Psoas muscle (tissue), 8 donors: ENCODE measurements around the gene RPS6KA2. TPM values are rescaled to one million over a fixed set of nuclear protein-coding genes. Genes with fewer than 3 reads are reported as not detected.
"Not testable (repeated sequence)": the region's sequence is repeated elsewhere in the genome, so short reads cannot be mapped to it uniquely, and the experiment has no call there.

Experiments used
- ATAC-seq, 4 donors: fragments of 200-7000 bp; cut with Tn5 transposase; one replicate each; pipeline ENCODE4 v1.9.1; 2020; ENCODE audit warnings: moderate library complexity in 3 of 4, mild to moderate bottlenecking in 2 of 4
- DNase-seq, 2 donors: peaks; one replicate each; pipeline ENCODE4 v3.0.0-alpha.2; 2020
- H3K27ac ChIP-seq: fragments of 200-600 bp; one replicate; pipeline ENCODE4 v1.8.0; 2022
- H3K27me3 ChIP-seq, 3 donors: fragments of 200-600 bp in 1 of 3; one replicate each; pipeline versions ENCODE4 v1.6.1 to v1.8.0; 2013 to 2022; ENCODE audit warnings: low read length in 2 of 3, mild to moderate bottlenecking in 2 of 3, moderate library complexity in 1 of 3; ENCODE audit not compliant: insufficient read depth in 3 of 3
- H3K36me3 ChIP-seq, 2 donors: fragments of 200-600 bp in 1 of 2; one replicate each; pipeline versions ENCODE4 v1.6.1 to v1.8.0; 2013 to 2022; ENCODE audit warnings: low read depth in 1 of 2, mild to moderate bottlenecking in 1 of 2, moderate library complexity in 1 of 2; ENCODE audit not compliant: insufficient read depth in 1 of 2
- H3K4me1 ChIP-seq: fragments of 200-600 bp; one replicate; pipeline ENCODE4 v1.8.0; 2022
- H3K4me3 ChIP-seq: fragments of 200-600 bp; one replicate; pipeline ENCODE4 v1.8.0; 2022; ENCODE audit warnings: mild to moderate bottlenecking
- H3K9me3 ChIP-seq: fragments of 200-600 bp; one replicate; pipeline ENCODE4 v1.8.0; 2022
- CTCF ChIP-seq: fragments of 200-600 bp; IDR thresholded peaks from one replicate; pipeline ENCODE4 v1.8.0; 2022; ENCODE audit warnings: antibody characterized with exemption
- WGBS, 3 donors: extraction: QIAGEN DNeasy Blood & Tissue Kit; methylation state at CpG; one replicate each; pipeline versions ENCODE4 v1.1.6 to v1.1.7; 2013; 5-methylcytosine and 5-hydroxymethylcytosine counted together
- intact Hi-C, 2 donors: fragments of 100-400 bp; cut with DNase I; formaldehyde crosslinking; loops; one replicate each; pipeline versions ENCODE4 v1.11.0 to v1.14.2; 2022
- polyA plus RNA-seq, 3 donors: library from polyadenylated mRNA; stranded (reverse); fragments of 200-250 nt; gene quantifications; one replicate each; pipeline ENCODE4 v1.2.3, GENCODE V29; 2013
- total RNA-seq, 4 donors: library from RNA; stranded (reverse); fragmentation: NEBNext Ultra II Directional in 2 of 4; extraction: Animal tissue kit (Norgen Biotek cat#: 25700) in 2 of 4; gene quantifications; one replicate each; pipeline versions ENCODE4 v1.2.1 to v1.2.4, GENCODE V29; 2021 to 2023
- donor health status: healthy with polysubstance abuse.
- donor health status: DM: no; HTN: no; CAD: no; lungs with moderate emphysema.
- donor health status: Bipolar disorder and iron deficiency.
- donor health status: healthy.
- donor health status: DM: yes; HTN: yes; CAD: no.
- donor health status: DM: no; HTN: no; CAD: no.
- donor health status: DM: no; HTN: no; CAD: no.
- donor health status: DM: yes; HTN: yes; CAD: no.

RPS6KA2 gene
- total and polyA plus RNA-seq, 7 donors: 7.8 to 40.4 (median 20.0) TPM

GRCh38 chr6:166636191-166636933, 9.3 kb upstream of the RPS6KA2 start:
- peaks cover 30% of the 10 kb centered on the region for H3K4me1 ChIP-seq
- intact Hi-C loops: loop anchor here in 1 of 2 donors (5.0 kb wide), 1 partner anchor 51 kb away; no protein-coding TSS in a partner anchor

GRCh38 chr6:166635013-166635970, 8.2 kb upstream of the RPS6KA2 start:
- Histone ChIP-seq H3K9me3 (no peaks in the 10 kb centered on the region), H3K4me3 (no peak overlapping the region), H3K36me3 (no peaks in the 10 kb centered on the region), H3K4me1 (peaks cover 34% of the 10 kb centered on the region), H3K27ac (peak overlapping the region; percentile 46), H3K27me3 (no peaks in the 10 kb centered on the region)
- TF ChIP-seq CTCF: no peak
- intact Hi-C loops: loop anchor here in 1 of 2 donors (5.0 kb wide), 1 partner anchor 52 kb away; no protein-coding TSS in a partner anchor
- no peak for DNase-seq
- ATAC-seq: no peak
- WGBS, 3 donors: 94 to 95% (median 95%) methylated on average over 20 of the region's 20 CpGs

More at GRCh38 chr6:166636191-166636933, 9.3 kb upstream of the RPS6KA2 start:
- WGBS, 3 donors: 46 to 55% (median 51%) methylated on average over 6 of the region's 6 CpGs
- Histone ChIP-seq H3K4me3 (peak overlapping the region; percentile 4), H3K9me3 (no peaks in the 10 kb centered on the region), H3K27ac (peak overlapping the region; percentile 30), H3K36me3 (no peaks in the 10 kb centered on the region), H3K27me3 (no peaks in the 10 kb centered on the region)
- DNase-seq: no peak
- ATAC-seq: peak in 1 of 4 donors; percentile 30
- TF ChIP-seq CTCF: no peak

- H3K4me3 ChIP-seq, DNase-seq, intact Hi-C loops, H3K9me3 ChIP-seq, H3K27me3 ChIP-seq, H3K36me3 ChIP-seq, ATAC-seq: not testable (repeated sequence)
- 93 to 95% (median 94%) methylated on average over 4 of the region's 4 CpGs for WGBS, 3 donors
- Histone ChIP-seq H3K27ac (peak overlapping the region; percentile 81), H3K4me1 (peaks cover 36% of the 10 kb centered on the region)
These were observed 7.5 kb upstream of the RPS6KA2 start for GRCh38 chr6:166634581-166634980.

DNA sequence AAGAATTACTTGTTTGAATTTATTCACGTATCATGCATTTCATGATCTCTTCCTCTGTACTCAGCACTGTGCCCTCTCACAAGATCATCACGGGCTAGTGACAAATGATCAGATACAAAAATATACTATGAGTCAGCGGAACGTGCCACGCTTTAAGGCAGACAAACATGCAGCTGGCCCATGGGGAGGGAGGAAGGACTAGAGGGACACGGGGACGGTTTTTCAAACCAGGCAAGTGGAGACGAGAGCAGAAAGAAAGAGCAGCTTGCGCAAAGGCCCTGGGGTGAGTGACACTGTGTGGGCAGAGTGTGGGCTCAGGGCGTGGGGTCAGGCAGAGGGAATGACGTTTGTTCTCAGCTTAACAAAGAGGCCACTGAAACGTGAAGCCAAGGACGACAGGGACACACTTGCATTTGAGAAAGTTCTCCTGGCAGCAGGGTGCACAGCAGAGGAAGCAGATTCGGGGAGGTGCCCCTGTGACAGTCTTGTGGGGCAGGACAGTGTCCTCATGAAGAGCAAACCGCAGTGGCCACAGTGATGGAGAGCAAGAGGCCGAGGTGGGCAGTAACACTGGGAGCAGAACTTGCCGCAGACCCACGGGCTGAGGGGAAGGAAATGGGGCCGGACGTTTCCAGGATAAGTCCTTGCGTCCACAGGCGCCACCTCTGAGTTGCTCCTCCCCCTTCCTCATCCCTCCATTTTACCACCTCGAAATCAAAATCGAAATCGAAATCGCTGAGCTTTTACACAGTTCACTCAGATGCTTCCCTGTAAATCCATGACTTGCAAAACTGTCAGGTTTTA, 6.9 kb upstream of the RPS6KA2 start:
- peak overlapping the region; percentile 81 for H3K27ac ChIP-seq
- no peaks in the 10 kb centered on the region for H3K36me3 ChIP-seq
- ATAC-seq (peak; percentile 93 to 96 (median 94)), DNase-seq (peak; percentile 62 to 85)
- H3K9me3 ChIP-seq: no peaks in the 10 kb centered on the region
- H3K27me3 ChIP-seq: no peaks in the 10 kb centered on the region
- 54 to 67% (median 60%) methylated on average over 26 of the region's 26 CpGs for WGBS, 3 donors
- no peak for TF ChIP-seq CTCF
- intact Hi-C loops: loop anchor here in 1 of 2 donors (2.0 kb wide), 1 partner anchor 59 kb away; no protein-coding TSS in a partner anchor
- no peak overlapping the region for H3K4me3 ChIP-seq
- peaks cover 42% of the 10 kb centered on the region for H3K4me1 ChIP-seq
